ENCODE measurements around the gene LBH. TPM values are rescaled to one million over a fixed set of nuclear protein-coding genes. Genes with fewer than 3 reads are reported as not detected.

Gene LBH
- total RNA-seq, 1 experiment from 2014 or later, result 1.1 TPM

- ChIA-PET CTCF (interaction anchor here (1.0 kb wide), 1 partner anchor 9 kb away, joined by 3 read pairs; no protein-coding TSS in a partner anchor), POLR2A (no interaction called here)
- Mint-ChIP-seq H3K27ac (ENCODE audit: low read depth, unreplicated experiment) (no peak overlapping the region), H3K36me3 (ENCODE audit: insufficient read depth, unreplicated experiment) (no peaks in the 10 kb centered on the region), H3K4me1 (ENCODE audit: insufficient read depth, unreplicated experiment) (peaks cover 7% of the 10 kb centered on the region), H3K27me3 (ENCODE audit: insufficient read depth, unreplicated experiment) (no peaks in the 10 kb centered on the region), H3K9me3 (ENCODE audit: unreplicated experiment) (no peaks in the 10 kb centered on the region), H3K4me3 (ENCODE audit: unreplicated experiment) (no peak overlapping the region)
- intact Hi-C loops (cut with micrococcal nuclease), result no loop called here
- DNase-seq (ENCODE audit: unreplicated experiment), result no peak
- no peak for TF ChIP-seq CTCF (IDR thresholded peaks at IDR 0.05; ENCODE audit: unreplicated experiment)
- BruUV-seq (replicated peaks), result no TSS peak
Observed at GRCh38 chr2:30288561-30288960, 57.2 kb downstream of the LBH start.

GRCh38 chr2:30293303-30293921 lies 62.1 kb downstream of the LBH start:
- H3K9me3 Mint-ChIP-seq (ENCODE audit: unreplicated experiment), result no peaks in the 10 kb centered on the region
- intact Hi-C loops (cut with micrococcal nuclease), result no loop called here

GRCh38 chr2:30294133-30294532 lies 62.8 kb downstream of the LBH start:
- no peaks in the 10 kb centered on the region for H3K27me3 Mint-ChIP-seq (ENCODE audit: insufficient read depth, unreplicated experiment)
- no peak overlapping the region for H3K27ac Mint-ChIP-seq (ENCODE audit: low read depth, unreplicated experiment)
- H3K9me3 Mint-ChIP-seq (ENCODE audit: unreplicated experiment), result no peaks in the 10 kb centered on the region
- no peak for DNase-seq (ENCODE audit: unreplicated experiment)
- intact Hi-C loops (cut with micrococcal nuclease), result no loop called here
- H3K4me3 Mint-ChIP-seq (ENCODE audit: unreplicated experiment), result no peak overlapping the region
- BruUV-seq (replicated peaks), result no TSS peak
- no peaks in the 10 kb centered on the region for H3K36me3 Mint-ChIP-seq (ENCODE audit: insufficient read depth, unreplicated experiment)
- TF ChIP-seq CTCF (IDR thresholded peaks at IDR 0.05; ENCODE audit: unreplicated experiment), result no peak
- H3K4me1 Mint-ChIP-seq (ENCODE audit: insufficient read depth, unreplicated experiment), result peaks cover 12% of the 10 kb centered on the region
- ChIA-PET POLR2A (no interaction called here), CTCF (interaction anchor here (1.5 kb wide), 1 partner anchor 86 kb away, joined by 4 read pairs; no protein-coding TSS in a partner anchor)

More at GRCh38 chr2:30293303-30293921, 62.1 kb downstream of the LBH start:
- no peak overlapping the region for H3K27ac Mint-ChIP-seq (ENCODE audit: low read depth, unreplicated experiment)
- ChIA-PET POLR2A (no interaction called here), CTCF (interaction anchor here (1.5 kb wide), 1 partner anchor 85 kb away, joined by 4 read pairs; no protein-coding TSS in a partner anchor)
- H3K27me3 Mint-ChIP-seq (ENCODE audit: insufficient read depth, unreplicated experiment), result no peaks in the 10 kb centered on the region
- H3K4me3 Mint-ChIP-seq (ENCODE audit: unreplicated experiment), result no peak overlapping the region
- no peak for TF ChIP-seq CTCF (IDR thresholded peaks at IDR 0.05; ENCODE audit: unreplicated experiment)
- DNase-seq (ENCODE audit: unreplicated experiment), result peak; percentile 55
- no TSS peak for BruUV-seq (replicated peaks)
- no peaks in the 10 kb centered on the region for H3K36me3 Mint-ChIP-seq (ENCODE audit: insufficient read depth, unreplicated experiment)
- H3K4me1 Mint-ChIP-seq (ENCODE audit: insufficient read depth, unreplicated experiment), result peaks cover 12% of the 10 kb centered on the region

GRCh38 chr2:30296496-30296895 lies 65.2 kb downstream of the LBH start:
- no peak for TF ChIP-seq CTCF (IDR thresholded peaks at IDR 0.05; ENCODE audit: unreplicated experiment)
- Mint-ChIP-seq H3K9me3 (ENCODE audit: unreplicated experiment) (no peaks in the 10 kb centered on the region), H3K4me1 (ENCODE audit: insufficient read depth, unreplicated experiment) (peaks cover 12% of the 10 kb centered on the region), H3K27ac (ENCODE audit: low read depth, unreplicated experiment) (no peak overlapping the region), H3K4me3 (ENCODE audit: unreplicated experiment) (no peak overlapping the region), H3K36me3 (ENCODE audit: insufficient read depth, unreplicated experiment) (no peaks in the 10 kb centered on the region), H3K27me3 (ENCODE audit: insufficient read depth, unreplicated experiment) (no peaks in the 10 kb centered on the region)
- no TSS peak for BruUV-seq (replicated peaks)
- ChIA-PET POLR2A (no interaction called here), CTCF (no interaction called here)
- intact Hi-C loops (cut with micrococcal nuclease), result no loop called here
- DNase-seq (ENCODE audit: unreplicated experiment), result no peak
